ENCODE measurements around the gene SUN2. TPM values are rescaled to one million over a fixed set of nuclear protein-coding genes. Genes with fewer than 3 reads are reported as not detected.

The SUN2 gene
- total and polyA plus RNA-seq, 2 of the 13 experiments (the other 11 are each of a cell fraction or from before 2014, with no cell fraction given): 45.6 to 56.6 TPM

DNA sequence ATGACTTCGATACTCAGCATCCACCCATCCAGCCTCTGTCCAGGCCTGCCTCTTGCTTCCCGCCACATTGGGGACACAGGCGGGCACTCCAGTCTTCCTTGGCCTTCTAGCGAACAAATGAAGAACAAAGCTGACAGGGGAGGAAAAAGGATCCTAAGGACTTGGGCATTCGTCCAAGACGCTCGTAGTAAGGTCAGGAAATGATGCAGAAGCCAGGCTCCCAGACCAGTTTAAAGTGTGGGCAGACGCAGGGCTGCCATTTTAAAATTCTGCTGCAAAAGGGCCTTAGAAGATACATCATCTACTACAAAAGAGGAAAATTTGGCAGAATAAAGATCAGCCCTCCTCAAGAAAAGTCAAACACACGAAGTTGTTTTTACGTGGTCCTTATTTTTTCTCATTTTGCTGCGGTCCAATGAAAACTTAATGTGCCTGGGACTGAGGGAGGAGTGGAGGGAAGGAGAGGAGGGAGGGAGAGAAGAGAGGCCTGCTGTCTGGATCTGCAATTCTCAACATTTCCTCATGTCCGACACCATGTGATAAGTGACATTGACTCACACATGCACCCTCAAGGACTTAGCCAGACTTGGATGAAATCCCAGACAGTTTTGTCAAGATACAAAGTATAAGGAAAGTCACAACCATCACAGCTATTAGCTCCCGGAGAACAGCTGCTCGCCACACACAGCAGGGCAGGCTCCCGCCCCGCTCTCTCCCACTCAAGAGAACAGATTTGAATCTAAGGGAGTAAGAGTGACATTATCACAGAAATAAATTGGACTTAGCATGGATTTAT, 32.4 kb upstream of the SUN2 start (continued):
- TF ChIP-seq ZNF281 (CRISPR knock-in tag; IDR thresholded peaks at IDR 0.05; ENCODE audit: borderline replicate concordance): no peak
- no peak for TF ChIP-seq ZSCAN22 (CRISPR knock-in tag; IDR thresholded peaks at IDR 0.05)

- ChIA-PET POLR2A (no interaction called here), CTCF (ENCODE audit: low intra/inter-chr PET ratio, low total read pairs) (no interaction called here)
- no peaks in the 10 kb centered on the region for H3K4me1 ChIP-seq (ENCODE audit: insufficient read depth, low read length)
- WGBS (ENCODE audit: low lambda C conversion rate): 92% methylated on average over 3 of the region's 3 CpGs
- no peak overlapping the region for H3K9ac ChIP-seq (ENCODE audit: insufficient read depth, low read depth, low read length)
- H2AFZ ChIP-seq (ENCODE audit: low read length): no peak overlapping the region
- no peaks in the 10 kb centered on the region for H3K79me2 ChIP-seq (ENCODE audit: insufficient read depth, low read length)
- FAIRE-seq (no peak), DNase-seq (ENCODE audit: low spot score) (no peak), ATAC-seq (no peak)
- no peaks in the 10 kb centered on the region for H3K27me3 ChIP-seq (ENCODE audit: control insufficient read depth in 1 of 2, insufficient read depth in 2 of 2, low read length in 2 of 2)
- intact Hi-C loops (cut with micrococcal nuclease; ENCODE audit: unreplicated experiment): no loop called here
- no TSS peak for BruUV-seq (replicated peaks)
- no peaks in the 10 kb centered on the region for H3K36me3 ChIP-seq (replicated peaks in 1 of 2; ENCODE audit: control insufficient read depth in 1 of 2, insufficient read depth in 2 of 2, low read length in 2 of 2)
- no peaks in the 10 kb centered on the region for H4K20me1 ChIP-seq (ENCODE audit: insufficient read depth, low read length)
- no peak overlapping the region for H3K4me2 ChIP-seq (ENCODE audit: low read depth, low read length)
- no peaks in the 10 kb centered on the region for H3K9me3 ChIP-seq (ENCODE audit: low read length)
- no peak overlapping the region for H3K4me3 ChIP-seq (replicated peaks in 1 of 3; ENCODE audit: insufficient read depth in 1 of 3, low read depth in 2 of 3, low read length in 3 of 3)
- in situ Hi-C loops (cut with HindIII; ENCODE audit: extremely low pct_ligation_motif_present, low pct_unique_long_range_greater_than_20kb): no loop called here
- H3K27ac ChIP-seq (ENCODE audit: extremely low read length, insufficient read depth, low read length): no peak overlapping the region
- TF ChIP-seq PCBP1 (IDR thresholded peaks at IDR 0.05; ENCODE audit: borderline replicate concordance, low read depth, low read length) (no peak), ZNF652 (CRISPR knock-in tag; IDR thresholded peaks at IDR 0.05; ENCODE audit: borderline replicate concordance, low read depth) (no peak), ZUFSP (CRISPR knock-in tag; IDR thresholded peaks at IDR 0.05; ENCODE audit: borderline replicate concordance) (no peak), HDAC2 (CRISPR knock-in tag; IDR thresholded peaks at IDR 0.05) (no peak), NPAS2 (CRISPR knock-in tag; IDR thresholded peaks at IDR 0.05; ENCODE audit: borderline replicate concordance) (no peak), ZNF790 (CRISPR knock-in tag; IDR thresholded peaks at IDR 0.05; ENCODE audit: borderline replicate concordance) (no peak), RBM22 (optimal IDR thresholded peaks at IDR 0.05; ENCODE audit: low read length) (no peak), BCL6 (CRISPR knock-in tag; IDR thresholded peaks at IDR 0.05) (no peak), ZNF256 (CRISPR knock-in tag; conservative IDR thresholded peaks at IDR 0.05) (no peak), ZNF44 (CRISPR knock-in tag; IDR thresholded peaks at IDR 0.05) (no peak), ADNP (CRISPR knock-in tag; IDR thresholded peaks at IDR 0.05) (no peak), CCDC6 (CRISPR knock-in tag; IDR thresholded peaks at IDR 0.05) (no peak), SMAD9 (CRISPR knock-in tag; IDR thresholded peaks at IDR 0.05) (no peak)
- TF ChIP-seq, protein P1, sequence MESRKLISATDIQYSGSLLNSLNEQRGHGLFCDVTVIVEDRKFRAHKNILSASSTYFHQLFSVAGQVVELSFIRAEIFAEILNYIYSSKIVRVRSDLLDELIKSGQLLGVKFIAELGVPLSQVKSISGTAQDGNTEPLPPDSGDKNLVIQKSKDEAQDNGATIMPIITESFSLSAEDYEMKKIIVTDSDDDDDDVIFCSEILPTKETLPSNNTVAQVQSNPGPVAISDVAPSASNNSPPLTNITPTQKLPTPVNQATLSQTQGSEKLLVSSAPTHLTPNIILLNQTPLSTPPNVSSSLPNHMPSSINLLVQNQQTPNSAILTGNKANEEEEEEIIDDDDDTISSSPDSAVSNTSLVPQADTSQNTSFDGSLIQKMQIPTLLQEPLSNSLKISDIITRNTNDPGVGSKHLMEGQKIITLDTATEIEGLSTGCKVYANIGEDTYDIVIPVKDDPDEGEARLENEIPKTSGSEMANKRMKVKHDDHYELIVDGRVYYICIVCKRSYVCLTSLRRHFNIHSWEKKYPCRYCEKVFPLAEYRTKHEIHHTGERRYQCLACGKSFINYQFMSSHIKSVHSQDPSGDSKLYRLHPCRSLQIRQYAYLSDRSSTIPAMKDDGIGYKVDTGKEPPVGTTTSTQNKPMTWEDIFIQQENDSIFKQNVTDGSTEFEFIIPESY (CRISPR knock-in tag; IDR thresholded peaks at IDR 0.05): no peak
Observed at GRCh38 chr22:38786631-38787030, 30.8 kb upstream of the SUN2 start.

Data from HepG2 (cell line).